ENCODE measurements around the gene IQCN.

Gene IQCN

DNA sequence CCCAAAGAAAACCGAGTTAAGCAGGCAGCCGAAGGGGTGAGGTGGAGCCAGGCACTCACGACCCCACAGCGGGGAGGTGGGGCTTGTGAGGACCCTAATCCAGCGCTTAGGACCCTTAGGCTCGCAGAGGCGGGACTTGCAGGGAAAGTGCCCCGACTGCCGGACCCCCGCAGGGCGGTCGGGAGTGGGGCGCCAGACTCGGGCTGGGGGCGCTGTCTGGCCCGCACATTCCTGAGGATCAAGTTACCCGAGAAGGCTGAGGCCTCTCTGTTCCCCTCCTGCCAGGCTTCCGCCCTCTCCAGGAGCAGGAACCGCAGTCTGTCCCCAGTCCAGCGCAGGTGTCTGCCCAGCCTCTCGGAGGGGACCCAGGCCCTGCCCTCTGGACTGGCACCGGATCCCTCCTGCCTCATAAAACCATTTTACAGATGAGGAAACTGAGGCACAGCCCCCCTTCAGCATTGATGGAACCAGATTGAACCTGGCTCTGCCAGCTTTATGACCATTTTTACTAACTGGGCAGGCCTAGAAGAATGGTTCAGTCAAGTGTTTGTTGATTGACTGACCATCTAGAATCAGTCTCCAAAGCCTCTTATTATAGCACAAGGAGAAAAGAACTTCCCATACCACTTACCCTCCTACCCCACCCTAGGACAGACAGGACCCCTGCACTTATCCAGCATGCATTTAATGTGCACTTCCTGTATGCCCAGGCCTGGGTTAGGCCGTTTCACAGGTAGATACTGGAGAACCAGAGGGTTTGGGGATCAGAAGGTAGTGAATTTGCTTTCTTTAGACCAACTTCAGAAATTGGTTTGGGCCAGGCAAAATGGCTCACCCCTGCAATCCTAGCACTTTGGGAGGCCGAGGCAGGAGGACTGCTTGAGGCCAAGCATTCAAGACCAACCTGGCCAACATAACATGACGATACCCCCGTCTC lies 13.9 kb upstream of the IQCN start:
- TF ChIP-seq, protein P1, sequence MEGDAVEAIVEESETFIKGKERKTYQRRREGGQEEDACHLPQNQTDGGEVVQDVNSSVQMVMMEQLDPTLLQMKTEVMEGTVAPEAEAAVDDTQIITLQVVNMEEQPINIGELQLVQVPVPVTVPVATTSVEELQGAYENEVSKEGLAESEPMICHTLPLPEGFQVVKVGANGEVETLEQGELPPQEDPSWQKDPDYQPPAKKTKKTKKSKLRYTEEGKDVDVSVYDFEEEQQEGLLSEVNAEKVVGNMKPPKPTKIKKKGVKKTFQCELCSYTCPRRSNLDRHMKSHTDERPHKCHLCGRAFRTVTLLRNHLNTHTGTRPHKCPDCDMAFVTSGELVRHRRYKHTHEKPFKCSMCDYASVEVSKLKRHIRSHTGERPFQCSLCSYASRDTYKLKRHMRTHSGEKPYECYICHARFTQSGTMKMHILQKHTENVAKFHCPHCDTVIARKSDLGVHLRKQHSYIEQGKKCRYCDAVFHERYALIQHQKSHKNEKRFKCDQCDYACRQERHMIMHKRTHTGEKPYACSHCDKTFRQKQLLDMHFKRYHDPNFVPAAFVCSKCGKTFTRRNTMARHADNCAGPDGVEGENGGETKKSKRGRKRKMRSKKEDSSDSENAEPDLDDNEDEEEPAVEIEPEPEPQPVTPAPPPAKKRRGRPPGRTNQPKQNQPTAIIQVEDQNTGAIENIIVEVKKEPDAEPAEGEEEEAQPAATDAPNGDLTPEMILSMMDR (IDR thresholded peaks at IDR 0.05; ENCODE audit: extremely low read depth, insufficient read depth, missing control alignments) = no peak
- in situ Hi-C loops (cut with MboI; ENCODE audit: low pct_unique_long_range_greater_than_20kb, low sequenced_read_pairs, unreplicated experiment) = no loop called here
- no peak for DNase-seq (ENCODE audit: low spot score)

DNA sequence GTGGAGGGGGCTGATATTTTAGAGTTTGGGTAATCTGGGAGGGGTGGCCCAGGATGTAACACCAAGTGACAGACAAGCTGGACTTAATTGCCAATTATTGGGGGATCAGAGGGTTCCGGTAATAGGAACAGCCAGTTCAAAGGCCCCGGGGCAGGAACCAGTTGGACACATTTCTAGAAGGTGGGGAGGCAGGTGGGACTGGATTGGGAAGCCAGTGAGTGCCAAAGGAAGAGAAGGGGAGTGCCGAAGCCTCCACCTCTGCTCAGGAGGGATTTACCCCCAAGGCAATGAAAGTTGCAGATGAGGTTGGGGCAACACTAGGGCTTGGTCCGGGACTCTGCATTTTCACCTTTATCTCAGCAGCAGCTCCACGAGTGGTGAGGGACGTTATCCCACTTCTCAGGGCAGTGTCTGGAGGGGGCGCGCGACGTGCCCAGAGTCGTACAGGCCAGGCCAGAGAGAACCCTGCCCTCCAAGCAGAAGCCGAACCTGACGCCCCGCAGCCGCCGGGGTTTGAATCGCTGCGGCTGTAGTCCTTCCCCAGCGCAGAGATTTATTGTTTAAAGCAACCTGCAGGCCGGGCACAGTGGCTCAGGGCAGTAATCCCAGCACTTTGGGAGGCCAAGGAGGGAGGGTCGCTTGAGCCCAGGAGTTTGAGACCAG lies 12.9 kb upstream of the IQCN start:
- no peak for DNase-seq (ENCODE audit: low spot score)
- TF ChIP-seq, protein P1 (IDR thresholded peaks at IDR 0.05; ENCODE audit: extremely low read depth, insufficient read depth, missing control alignments) = no peak
- in situ Hi-C loops (cut with MboI; ENCODE audit: low pct_unique_long_range_greater_than_20kb, low sequenced_read_pairs, unreplicated experiment) = no loop called here

DNA sequence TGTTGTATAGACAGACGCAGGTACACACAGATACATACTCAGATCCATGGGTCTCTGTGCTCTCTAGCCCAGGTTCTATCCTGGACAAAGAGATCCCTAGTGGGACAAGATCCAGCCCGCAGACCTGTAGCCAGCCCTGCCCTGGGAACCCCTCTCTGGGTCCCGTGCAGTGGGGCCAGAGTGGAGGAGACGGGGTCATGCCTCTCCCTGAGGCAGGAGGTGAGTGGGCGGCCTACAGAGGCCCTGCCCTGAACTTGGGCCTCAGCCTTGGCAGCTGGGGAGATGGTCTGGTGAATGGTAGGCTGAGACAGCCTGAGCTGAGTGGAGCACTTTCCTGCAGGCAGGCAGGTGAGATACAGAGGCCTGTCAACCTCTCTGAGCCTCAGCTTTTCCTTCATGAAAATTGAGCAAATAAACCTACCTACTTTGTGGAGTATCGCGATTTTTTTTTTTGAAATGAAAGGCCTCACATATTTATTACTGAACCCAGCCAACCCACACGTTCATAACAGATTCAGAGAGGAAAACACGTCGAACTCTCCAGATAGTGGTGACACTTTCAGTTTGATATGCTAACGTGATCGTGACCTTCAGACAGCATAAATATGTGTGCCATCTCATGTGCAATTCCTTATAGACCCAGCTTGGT lies 10.6 kb upstream of the IQCN start:
- DNase-seq (ENCODE audit: low spot score) = peak; percentile 56
- in situ Hi-C loops (cut with MboI; ENCODE audit: low pct_unique_long_range_greater_than_20kb, low sequenced_read_pairs, unreplicated experiment) = no loop called here
- TF ChIP-seq, protein P1 (IDR thresholded peaks at IDR 0.05; ENCODE audit: extremely low read depth, insufficient read depth, missing control alignments) = no peak

DNA sequence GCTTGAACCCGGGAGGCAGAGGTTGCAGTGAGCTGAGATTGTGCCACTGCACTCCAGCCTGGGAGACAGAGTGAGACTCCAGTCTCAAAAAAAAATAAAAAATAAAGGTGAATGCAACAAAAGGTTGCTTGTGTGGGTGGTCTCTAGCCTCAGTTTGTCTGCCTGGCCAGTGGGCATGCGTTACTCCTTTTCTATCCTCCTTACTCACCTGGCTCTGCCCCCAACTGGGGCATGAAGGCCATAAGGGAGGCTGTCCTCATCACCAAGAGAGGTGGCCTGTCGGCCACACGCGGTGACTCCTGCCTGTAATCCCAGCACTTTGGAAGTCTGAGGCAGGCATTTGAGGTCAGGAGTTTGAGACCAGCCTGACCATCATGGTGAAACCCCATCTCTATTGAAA lies 9.1 kb upstream of the IQCN start:
- TF ChIP-seq, protein P1 (IDR thresholded peaks at IDR 0.05; ENCODE audit: extremely low read depth, insufficient read depth, missing control alignments) = no peak
- no peak for DNase-seq (ENCODE audit: low spot score)
- in situ Hi-C loops (cut with MboI; ENCODE audit: low pct_unique_long_range_greater_than_20kb, low sequenced_read_pairs, unreplicated experiment) = no loop called here

DNA sequence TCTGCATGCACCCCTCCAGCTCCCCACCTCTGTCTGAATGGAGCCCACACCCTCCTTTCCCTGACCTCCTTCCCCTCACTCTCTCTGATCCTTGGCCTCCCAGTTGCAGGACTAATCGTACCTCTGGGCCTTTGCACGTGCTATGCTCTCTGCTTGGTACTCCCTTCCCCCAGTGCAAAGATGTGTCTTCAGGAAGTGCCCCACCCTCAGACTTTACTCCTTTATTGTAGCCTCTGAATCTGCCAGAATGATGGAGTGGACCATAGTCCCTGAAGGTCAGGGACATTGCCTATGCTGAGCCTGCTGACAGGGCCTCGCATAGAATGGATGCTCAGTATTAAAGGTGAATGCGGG lies 8.5 kb upstream of the IQCN start:
- DNase-seq (ENCODE audit: low spot score) = no peak
- TF ChIP-seq, protein P1 (IDR thresholded peaks at IDR 0.05; ENCODE audit: extremely low read depth, insufficient read depth, missing control alignments) = no peak
- in situ Hi-C loops (cut with MboI; ENCODE audit: low pct_unique_long_range_greater_than_20kb, low sequenced_read_pairs, unreplicated experiment) = no loop called here

DNA sequence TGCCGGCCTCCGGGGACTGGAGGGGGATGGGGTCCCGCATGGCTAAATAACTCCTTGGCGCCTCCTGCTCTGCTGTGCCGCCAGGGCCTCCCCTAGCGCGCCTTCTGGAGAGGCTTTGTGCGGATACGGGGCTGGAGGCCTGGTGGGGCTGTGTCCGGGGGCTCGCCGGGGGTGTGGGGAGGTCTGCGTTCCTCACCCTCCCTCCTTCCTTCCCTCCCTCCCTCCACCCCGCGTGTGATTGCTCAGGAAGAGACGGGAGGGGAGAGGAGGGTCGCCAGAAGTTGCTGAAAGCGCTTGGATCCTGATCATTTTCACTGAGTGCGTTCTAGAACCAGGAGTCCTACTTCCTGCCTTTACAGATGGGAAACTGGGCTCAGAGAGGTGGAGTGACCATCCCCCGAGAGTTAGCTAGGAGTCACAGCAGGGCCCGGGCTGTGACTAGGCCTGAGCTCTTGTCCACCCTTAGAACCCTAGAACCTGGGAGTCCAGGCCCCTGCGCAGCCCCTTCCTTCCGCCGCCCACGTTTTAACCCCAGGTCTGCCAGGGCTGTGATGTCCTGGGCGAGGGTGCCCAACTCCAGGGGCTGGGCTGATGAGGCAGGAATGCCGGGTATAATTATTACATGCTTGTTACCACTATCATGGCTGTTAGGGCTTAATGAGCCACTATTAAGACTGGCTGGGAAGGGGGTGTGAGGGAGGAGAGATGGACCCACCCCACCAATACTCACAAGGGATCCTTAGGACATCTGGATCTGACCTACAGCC lies 8.0 kb upstream of the IQCN start:
- TF ChIP-seq, protein P1 (IDR thresholded peaks at IDR 0.05; ENCODE audit: extremely low read depth, insufficient read depth, missing control alignments) = no peak
- in situ Hi-C loops (cut with MboI; ENCODE audit: low pct_unique_long_range_greater_than_20kb, low sequenced_read_pairs, unreplicated experiment) = no loop called here
- no peak for DNase-seq (ENCODE audit: low spot score)

All from GM13977 (cell line).